ENCODE results near the gene CTBP1.

The CTBP1 gene

DNA sequence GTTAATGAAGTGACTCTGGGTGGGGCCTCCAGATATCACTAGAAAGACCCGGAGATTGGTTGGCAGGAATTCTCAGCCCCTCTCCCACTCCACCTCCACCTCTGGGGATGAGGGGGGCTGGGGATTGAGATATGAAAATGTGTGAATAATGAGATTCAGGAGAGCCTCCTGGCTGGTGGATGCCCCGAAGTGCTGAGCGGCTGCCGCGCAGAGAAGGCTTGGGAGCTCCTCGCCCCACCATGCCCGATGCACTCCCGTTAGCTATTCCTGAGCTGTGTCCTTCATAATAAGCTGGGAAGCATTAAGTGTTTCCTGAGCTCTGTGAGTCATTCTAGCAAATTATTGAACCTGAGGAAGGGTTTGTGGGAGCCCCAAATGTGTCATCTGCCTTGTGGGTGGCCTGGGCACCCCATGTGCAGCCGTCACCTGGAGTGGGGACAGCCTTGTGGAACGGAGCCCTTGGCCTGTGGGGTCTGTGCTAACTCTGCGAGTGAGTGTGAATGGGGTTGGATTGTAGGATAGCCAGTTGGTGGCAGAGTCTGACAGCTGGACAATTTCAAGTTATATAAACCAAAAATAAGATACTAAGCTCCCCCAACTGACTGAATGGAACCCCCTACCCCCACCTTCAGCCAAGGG lies 36.3 kb upstream of the CTBP1 start:
- no peak for DNase-seq

GRCh38 chr4:1283711-1284110 lies 34.8 kb upstream of the CTBP1 start:
- DNase-seq = no peak

DNA sequence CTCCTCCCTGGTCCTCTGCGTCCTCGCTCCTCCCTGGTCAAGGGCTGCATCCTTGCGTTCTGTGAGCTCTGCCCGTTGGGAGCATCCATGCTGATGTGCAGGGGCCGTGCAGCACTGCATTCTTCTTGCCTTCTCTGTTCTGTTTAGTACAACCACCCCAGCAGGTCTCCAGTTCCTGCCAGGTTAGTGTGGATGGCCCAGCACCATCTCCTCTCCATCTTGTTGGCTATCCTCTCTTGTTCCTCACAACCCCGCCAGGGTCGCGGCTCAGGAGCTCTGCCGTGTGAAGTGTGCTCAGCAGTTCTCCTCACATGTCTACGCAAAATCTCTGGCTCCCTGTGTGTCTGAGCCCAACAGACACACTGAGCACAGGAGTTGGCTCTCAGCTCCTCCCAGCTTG lies 30.3 kb upstream of the CTBP1 start:
- DNase-seq = no peak

GRCh38 chr4:1277667-1278665 lies 29.0 kb upstream of the CTBP1 start:
- DNase-seq = no peak

DNA sequence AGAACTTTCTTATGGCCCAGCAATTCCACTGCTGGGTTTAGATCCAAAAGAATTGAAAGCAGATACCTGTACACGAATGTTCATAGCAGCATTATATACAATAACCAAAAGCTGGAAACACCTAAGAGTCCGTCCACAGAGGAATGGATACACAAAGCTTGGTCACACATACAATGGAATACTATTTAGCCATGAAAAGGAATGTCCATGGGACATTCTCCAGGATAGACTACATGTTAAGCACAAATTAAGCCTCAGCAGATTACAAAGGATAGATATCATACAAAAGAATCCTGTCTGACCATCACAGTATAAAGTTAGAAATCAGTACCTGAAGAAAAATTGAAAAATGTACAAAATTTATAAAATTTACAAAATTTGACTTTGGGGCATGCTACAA lies 28.1 kb upstream of the CTBP1 start:
- DNase-seq = no peak

DNA sequence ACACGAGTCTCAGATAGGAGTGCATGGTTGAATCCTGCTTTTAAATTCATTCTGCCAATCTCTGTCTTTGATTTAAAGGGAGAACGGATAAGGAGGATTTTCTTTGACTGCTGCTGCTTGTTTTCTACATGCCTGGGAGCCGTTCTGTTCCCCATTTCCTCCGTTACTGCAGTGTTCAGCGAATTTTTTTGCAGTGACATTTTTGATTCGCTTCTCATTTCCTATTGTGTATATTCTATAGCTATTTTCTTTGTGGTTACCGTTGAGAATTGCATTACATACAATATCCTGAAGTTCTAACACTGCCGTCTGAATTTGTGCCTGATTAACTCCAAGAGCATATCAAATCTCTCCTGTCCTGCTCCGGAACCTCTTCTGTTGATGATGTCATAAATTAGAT lies 25.9 kb upstream of the CTBP1 start:
- DNase-seq = no peak

DNA sequence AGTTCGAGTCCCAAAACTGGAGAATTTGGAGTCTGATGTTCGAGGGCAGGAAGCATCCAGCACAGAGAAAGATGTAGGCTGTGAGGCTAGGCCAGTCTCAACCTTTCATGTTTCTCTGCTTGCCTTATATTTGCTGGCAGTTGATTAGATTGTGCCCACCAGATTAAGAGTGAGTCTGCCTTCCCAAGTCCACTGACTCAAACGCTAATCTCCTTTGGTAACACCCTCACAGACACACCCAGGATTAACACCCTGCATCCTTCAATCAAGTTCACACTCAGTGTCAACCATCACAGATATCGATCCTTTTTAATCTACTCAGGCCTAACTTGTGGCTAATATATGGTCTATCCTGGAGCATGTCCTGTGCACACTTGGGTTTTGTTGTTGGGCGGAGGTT lies 22.8 kb upstream of the CTBP1 start:
- no peak for DNase-seq

DNA sequence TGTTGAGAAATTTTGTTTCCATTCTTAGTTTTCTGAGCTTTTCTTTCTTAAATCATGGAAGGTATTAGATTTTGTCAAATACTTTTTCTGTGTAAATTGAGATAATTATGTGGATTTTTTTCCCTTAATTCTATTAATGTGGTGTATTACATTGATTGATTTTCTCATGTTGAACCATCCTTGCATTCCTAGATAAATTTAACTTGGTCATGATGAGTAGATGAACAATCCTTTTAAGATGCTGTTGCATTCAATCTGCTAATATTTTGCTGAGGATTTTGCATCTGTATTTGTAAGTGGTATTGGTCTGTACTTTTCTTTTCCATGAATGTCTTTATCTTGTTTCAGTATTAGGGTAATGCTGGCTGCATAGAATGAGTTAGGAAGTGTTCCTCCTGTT lies 20.3 kb upstream of the CTBP1 start:
- no peak for DNase-seq

DNA sequence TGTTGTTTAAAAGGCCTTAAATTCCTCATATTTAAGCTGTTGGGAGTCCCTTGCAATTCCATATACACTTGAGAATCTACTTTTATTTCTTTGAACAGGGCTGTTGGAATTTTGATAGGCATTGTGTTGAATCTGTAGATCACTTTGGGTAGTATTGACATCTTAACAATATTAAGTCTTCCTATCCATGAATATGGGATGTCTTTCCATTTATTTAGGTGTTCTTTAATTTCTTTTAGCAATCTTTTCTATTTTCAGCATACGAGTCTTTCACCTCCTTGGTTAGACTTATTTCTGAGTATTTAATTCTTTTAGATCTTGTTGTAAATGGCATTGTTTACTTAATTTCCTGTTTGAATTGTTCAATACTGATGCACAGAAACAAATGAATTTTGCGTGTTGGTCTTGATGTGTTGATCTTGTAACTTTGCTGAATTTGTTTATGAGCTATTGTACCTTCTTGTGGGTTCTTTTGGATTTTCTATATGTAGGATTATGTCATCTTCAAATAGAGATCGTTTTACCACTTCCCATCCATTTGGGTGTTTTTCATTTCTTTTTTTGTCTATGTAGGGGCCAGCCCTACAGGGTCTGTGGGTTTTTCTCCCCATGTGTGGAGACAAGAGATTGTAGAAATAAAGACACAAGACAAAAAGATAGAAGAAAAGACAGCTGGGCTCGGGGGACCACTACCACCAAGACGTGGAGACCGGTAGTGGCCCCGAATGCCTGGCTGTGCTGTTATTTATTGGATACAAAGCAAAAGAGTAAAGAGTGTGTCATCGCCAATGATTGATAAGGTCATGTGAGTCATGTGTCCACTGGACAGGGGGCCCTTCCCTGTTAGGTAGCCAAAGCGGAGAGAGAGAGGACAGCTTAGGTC lies 18.2 kb upstream of the CTBP1 start:
- no peak for DNase-seq

DNA sequence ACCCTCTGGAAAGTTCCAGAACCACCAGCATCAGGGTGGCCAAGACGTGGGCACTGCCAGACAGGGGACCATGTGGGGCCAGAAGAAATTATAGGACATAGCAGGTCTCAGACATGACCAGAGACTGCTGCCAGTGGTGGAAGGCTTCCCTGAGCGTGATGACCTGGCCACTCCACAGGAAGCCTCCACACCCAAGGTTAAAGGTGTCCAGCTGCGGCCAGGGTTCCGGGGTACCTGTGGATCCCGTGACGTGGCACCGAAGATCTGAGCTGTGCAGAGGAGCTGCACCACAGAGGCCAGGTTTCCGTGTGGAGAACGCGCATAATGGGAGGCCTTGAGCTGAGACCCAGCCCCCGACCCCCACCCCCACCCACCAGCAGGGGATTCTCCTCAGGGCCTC lies 16.4 kb upstream of the CTBP1 start:
- no peak for DNase-seq

DNA sequence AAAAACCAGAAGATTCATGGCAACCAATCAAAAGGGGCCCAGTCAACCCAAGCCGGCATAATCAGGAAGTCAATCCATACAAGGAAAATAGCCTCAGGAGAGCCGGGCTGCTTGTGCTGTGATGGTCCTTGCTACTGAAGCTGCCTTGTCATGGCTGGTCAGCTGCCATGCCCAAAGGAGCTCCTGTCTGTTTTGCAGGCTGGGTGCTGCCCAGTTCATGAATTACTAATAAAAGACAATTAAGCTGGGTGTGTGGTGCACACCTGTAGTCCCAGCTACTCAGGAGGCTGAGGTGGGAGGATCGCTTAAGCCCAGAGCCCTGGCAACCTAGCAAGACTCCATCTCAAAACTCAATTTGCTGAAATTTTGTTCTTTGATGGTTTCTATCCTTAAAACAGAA lies 16.0 kb upstream of the CTBP1 start:
- no peak for DNase-seq

- no peak for DNase-seq
Measured at GRCh38 chr4:1261107-1261928, 12.4 kb upstream of the CTBP1 start.

DNA sequence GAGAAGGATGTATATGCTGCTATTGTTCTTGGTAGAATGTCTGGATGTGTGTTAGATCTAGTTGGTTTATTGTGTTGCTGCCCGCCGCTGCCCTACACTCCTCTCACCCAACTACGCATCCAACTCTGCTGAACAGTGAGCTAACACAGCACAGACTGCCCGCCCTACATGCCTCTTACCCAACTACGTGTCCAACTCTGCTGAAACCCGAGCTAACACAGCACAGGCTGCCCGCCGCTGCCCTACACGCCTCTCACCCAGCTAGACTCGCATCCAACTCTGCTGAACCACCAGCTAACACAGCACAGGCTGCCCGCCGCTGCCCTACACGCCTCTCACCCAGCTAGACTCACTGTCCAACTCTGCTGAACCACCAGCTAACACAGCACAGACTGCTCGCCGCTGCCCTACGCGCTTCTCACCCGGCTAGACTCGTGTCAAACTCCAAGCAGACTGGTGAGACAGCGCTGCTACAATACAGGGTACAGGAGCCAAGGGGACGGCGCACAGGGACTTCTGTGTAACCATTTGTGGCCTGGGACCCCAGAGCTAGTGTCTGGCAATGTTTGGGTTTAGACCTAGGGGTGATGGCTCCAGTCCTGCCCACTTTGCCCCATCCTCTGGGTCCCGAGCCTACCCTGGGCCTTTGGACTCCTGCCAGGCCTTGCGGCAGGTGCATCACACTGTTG lies 11.6 kb upstream of the CTBP1 start:
- no peak for DNase-seq

DNA sequence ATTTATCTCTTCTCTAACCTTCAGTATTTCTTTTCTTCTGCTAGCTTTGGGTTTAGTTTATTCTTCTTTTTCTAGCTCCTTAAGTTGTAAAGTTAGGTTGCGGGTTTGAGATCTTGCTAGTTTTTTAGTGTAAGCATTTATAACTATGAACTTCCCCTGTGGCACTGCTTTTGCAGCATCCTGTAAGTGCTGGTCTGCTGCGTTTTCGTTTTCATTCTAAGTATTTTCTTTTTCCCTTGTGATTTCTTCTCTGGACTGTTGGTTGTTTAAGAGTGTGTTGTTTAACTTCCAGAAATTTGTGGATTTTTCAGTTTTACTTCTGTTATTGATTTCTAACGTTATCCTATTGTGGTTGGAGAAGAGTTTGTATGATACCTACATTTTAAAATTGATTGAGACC lies 11.0 kb upstream of the CTBP1 start:
- no peak for DNase-seq

DNA sequence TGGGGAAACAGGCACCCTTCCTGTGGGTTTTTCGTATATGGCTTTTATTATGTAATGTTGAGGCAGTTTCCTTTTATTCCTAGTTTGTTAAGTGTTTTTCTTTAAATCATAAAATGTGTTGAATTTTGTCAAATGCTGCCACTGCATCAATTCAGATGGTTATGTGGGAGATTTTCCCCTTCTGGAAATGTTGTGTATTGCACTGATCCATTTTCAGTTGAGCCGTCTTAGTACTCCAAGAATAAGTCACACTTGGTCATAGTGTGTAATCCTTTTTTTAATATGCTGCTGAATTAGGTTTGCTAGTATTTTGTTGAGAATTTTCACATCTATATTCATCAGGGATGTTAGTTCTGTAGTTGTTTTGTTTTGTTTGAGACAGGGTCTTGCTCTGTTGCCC lies 9.5 kb upstream of the CTBP1 start:
- DNase-seq = no peak

DNA sequence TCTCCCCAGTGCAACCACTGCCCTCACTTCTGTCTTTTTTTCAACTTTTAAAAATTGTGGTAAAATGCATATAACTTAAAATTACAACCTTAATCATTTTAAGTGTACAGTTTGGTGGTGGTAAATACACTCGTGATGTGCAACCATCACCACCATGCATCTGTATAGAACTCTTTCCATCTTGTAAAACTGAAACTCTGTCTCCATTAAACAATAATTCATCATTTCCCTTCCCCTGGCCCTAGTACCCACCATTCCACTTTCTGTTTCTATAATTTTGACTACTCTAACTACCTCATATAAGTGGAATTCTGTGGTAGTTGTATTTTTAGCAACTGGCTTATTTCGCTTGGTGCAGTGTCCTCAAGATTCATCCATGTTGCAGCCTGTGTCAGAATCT lies 6.8 kb upstream of the CTBP1 start:
- no peak for DNase-seq

- DNase-seq = no peak
Measured at GRCh38 chr4:1255151-1255550, 6.2 kb upstream of the CTBP1 start.

- DNase-seq = no peak
Measured at GRCh38 chr4:1253831-1254230, 4.9 kb upstream of the CTBP1 start.

GRCh38 chr4:1252928-1253492 lies 4.1 kb upstream of the CTBP1 start:
- DNase-seq = no peak

GRCh38 chr4:1251773-1252066 lies 2.8 kb upstream of the CTBP1 start:
- DNase-seq = no peak

Measured in nucleus accumbens (tissue), 56 donors.